Measurements from ENCODE around the gene BACH2. TPM values are rescaled to one million over a fixed set of nuclear protein-coding genes. Genes with fewer than 3 reads are reported as not detected.
"Not testable (repeated sequence)": the region's sequence is repeated elsewhere in the genome, so short reads cannot be mapped to it uniquely, and the experiment has no call there.

The BACH2 gene
- total RNA-seq, 6 donors from 2014 or later = 3.1 to 6.8 (median 5.3) TPM

DNA sequence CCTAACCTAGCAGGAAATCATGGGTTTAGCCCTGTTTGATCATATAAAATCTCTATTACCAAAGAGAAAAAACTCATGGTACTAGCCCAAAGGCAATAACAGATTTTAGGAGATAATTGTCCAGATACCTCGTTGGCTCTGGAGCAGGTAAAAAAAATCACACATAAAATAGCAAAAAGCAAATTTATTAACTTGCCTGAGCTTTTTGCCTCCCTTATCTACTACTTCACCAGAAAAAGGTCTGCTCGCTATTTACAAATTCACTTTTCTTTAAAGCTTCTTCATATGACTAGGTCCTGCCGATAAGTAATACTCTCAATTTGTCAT, 320.0 kb downstream of the BACH2 start:
- no peaks in the 10 kb centered on the region for H3K36me3 ChIP-seq
- no peaks in the 10 kb centered on the region for H3K27me3 ChIP-seq
- TF ChIP-seq EP300 (IDR thresholded peaks at IDR 0.05) (no peak), POLR2AphosphoS5 (IDR thresholded peaks at IDR 0.05) (no peak), POLR2A (IDR thresholded peaks at IDR 0.05) (no peak)
- TF ChIP-seq, protein P1, sequence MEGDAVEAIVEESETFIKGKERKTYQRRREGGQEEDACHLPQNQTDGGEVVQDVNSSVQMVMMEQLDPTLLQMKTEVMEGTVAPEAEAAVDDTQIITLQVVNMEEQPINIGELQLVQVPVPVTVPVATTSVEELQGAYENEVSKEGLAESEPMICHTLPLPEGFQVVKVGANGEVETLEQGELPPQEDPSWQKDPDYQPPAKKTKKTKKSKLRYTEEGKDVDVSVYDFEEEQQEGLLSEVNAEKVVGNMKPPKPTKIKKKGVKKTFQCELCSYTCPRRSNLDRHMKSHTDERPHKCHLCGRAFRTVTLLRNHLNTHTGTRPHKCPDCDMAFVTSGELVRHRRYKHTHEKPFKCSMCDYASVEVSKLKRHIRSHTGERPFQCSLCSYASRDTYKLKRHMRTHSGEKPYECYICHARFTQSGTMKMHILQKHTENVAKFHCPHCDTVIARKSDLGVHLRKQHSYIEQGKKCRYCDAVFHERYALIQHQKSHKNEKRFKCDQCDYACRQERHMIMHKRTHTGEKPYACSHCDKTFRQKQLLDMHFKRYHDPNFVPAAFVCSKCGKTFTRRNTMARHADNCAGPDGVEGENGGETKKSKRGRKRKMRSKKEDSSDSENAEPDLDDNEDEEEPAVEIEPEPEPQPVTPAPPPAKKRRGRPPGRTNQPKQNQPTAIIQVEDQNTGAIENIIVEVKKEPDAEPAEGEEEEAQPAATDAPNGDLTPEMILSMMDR (IDR thresholded peaks at IDR 0.05) = no peak
- H3K27ac ChIP-seq = no peak overlapping the region
- H3K9me3 ChIP-seq = no peaks in the 10 kb centered on the region
- ATAC-seq (ENCODE audit: low FRiP score in 2 of 2) = no peak
- H3K4me1 ChIP-seq = no peaks in the 10 kb centered on the region
- 91 to 96% methylated on average over 3 of the region's 3 CpGs for WGBS, 2 donors
- no peak for DNase-seq
- H3K4me3 ChIP-seq = no peak overlapping the region

GRCh38 chr6:89975991-89976693, 320.5 kb downstream of the BACH2 start:
- ATAC-seq (ENCODE audit: low FRiP score in 2 of 2) = no peak
- WGBS, 2 donors = 92 to 93% methylated on average over 12 of the region's 12 CpGs

GRCh38 chr6:89975366-89975765, 321.3 kb downstream of the BACH2 start:
- TF ChIP-seq POLR2A (IDR thresholded peaks at IDR 0.05) (no peak), POLR2AphosphoS5 (IDR thresholded peaks at IDR 0.05) (no peak), EP300 (IDR thresholded peaks at IDR 0.05) (no peak)
- TF ChIP-seq, protein P1 (IDR thresholded peaks at IDR 0.05) = no peak
- Histone ChIP-seq H3K4me3 (no peak overlapping the region), H3K4me1 (peaks cover 0 to 4% (median 0%) of the 10 kb centered on the region in 4 donors), H3K9me3 (no peaks in the 10 kb centered on the region), H3K27ac (no peak overlapping the region), H3K27me3 (no peaks in the 10 kb centered on the region), H3K36me3 (no peaks in the 10 kb centered on the region)
- ATAC-seq (ENCODE audit: low FRiP score in 2 of 2) (no peak), DNase-seq (no peak)
- 52 to 69% methylated on average over 1 of the region's 1 CpG for WGBS, 2 donors

More at GRCh38 chr6:89975991-89976693, 320.5 kb downstream of the BACH2 start:
- no peaks in the 10 kb centered on the region for H3K27me3 ChIP-seq
- H3K9me3 ChIP-seq = no peaks in the 10 kb centered on the region
- no peaks in the 10 kb centered on the region for H3K36me3 ChIP-seq
- H3K4me3 ChIP-seq = no peak overlapping the region
- H3K27ac ChIP-seq = no peak overlapping the region
- H3K4me1 ChIP-seq = no peaks in the 10 kb centered on the region
- no peak for TF ChIP-seq POLR2A (IDR thresholded peaks at IDR 0.05)
- no peak for TF ChIP-seq EP300 (IDR thresholded peaks at IDR 0.05)
- TF ChIP-seq, protein P1 (IDR thresholded peaks at IDR 0.05) = no peak
- no peak for TF ChIP-seq POLR2AphosphoS5 (IDR thresholded peaks at IDR 0.05)
- DNase-seq = no peak

DNA sequence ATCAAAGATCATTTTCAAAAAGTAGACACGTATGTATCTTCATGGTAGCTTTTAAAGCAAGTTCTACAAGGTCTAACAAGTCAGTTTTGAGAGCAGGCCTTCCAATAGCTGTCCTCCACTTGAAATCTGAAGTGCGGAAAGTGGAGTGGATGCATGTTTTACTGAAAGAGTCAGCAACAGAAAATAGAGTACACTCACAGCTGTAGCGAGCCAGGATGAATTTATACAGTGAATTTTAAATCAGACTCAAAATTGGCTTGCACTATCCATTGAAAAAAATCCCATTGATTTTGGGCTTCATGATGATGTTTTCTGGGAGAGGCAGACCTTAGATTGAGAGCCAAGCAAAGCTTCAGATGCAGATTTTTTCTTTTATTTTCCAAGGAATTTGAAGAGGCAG, 321.8 kb downstream of the BACH2 start:
- peaks cover 0 to 4% (median 0%) of the 10 kb centered on the region in 4 donors for H3K4me1 ChIP-seq
- DNase-seq (peak in 1 of 2 donors; percentile 46), ATAC-seq (ENCODE audit: low FRiP score in 2 of 2) (no peak)
- no peaks in the 10 kb centered on the region for H3K9me3 ChIP-seq
- no peak overlapping the region for H3K27ac ChIP-seq
- no peaks in the 10 kb centered on the region for H3K27me3 ChIP-seq
- H3K4me3 ChIP-seq = no peak overlapping the region
- H3K36me3 ChIP-seq = no peaks in the 10 kb centered on the region
- WGBS, 2 donors = 57 to 77% methylated on average over 3 of the region's 3 CpGs
- no peak for TF ChIP-seq EP300 (IDR thresholded peaks at IDR 0.05)
- TF ChIP-seq POLR2AphosphoS5 (IDR thresholded peaks at IDR 0.05) = no peak
- no peak for TF ChIP-seq POLR2A (IDR thresholded peaks at IDR 0.05)
- TF ChIP-seq, protein P1 (IDR thresholded peaks at IDR 0.05) = no peak

GRCh38 chr6:89972025-89972381, 324.6 kb downstream of the BACH2 start:
- TF ChIP-seq POLR2A (IDR thresholded peaks at IDR 0.05) = no peak
- TF ChIP-seq, protein P1 (IDR thresholded peaks at IDR 0.05) = no peak
- TF ChIP-seq POLR2AphosphoS5 (IDR thresholded peaks at IDR 0.05) = no peak
- no peak for TF ChIP-seq EP300 (IDR thresholded peaks at IDR 0.05)

GRCh38 chr6:89971338-89972024, 325.2 kb downstream of the BACH2 start:
- not testable (repeated sequence) for DNase-seq; H3K4me1 ChIP-seq; H3K4me3 ChIP-seq; ATAC-seq (ENCODE audit: low FRiP score in 2 of 2); H3K36me3 ChIP-seq; H3K27ac ChIP-seq; H3K27me3 ChIP-seq; H3K9me3 ChIP-seq
- 90% methylated on average over 9 of the region's 9 CpGs for WGBS, 2 donors

More at GRCh38 chr6:89972025-89972381, 324.6 kb downstream of the BACH2 start:
- ATAC-seq (ENCODE audit: low FRiP score in 2 of 2) (no peak), DNase-seq (peak in 1 of 2 donors; percentile 66)
- no peaks in the 10 kb centered on the region for H3K27me3 ChIP-seq
- H3K27ac ChIP-seq = no peak overlapping the region
- no peaks in the 10 kb centered on the region for H3K36me3 ChIP-seq
- H3K4me3 ChIP-seq = no peak overlapping the region
- H3K9me3 ChIP-seq = no peaks in the 10 kb centered on the region
- peaks cover 0 to 4% (median 0%) of the 10 kb centered on the region in 4 donors for H3K4me1 ChIP-seq
- WGBS, 2 donors = 92 to 99% methylated on average over 9 of the region's 9 CpGs

Measured in upper lobe of left lung (tissue), 6 donors.